HL-60 (cell line): ENCODE results near the gene TMSB10.

Experiments
- CTCF ChIP-seq: IDR thresholded peaks from one replicate; pipeline ENCODE4 v1.5.1; 2011; ENCODE audit warnings: low read length, control low read depth, inconsistent platforms; ENCODE audit not compliant: insufficient read depth
- POLR2AphosphoS5 ChIP-seq: IDR thresholded peaks from 2 replicates; pipeline ENCODE4 v1.6.1; 2012; ENCODE audit warnings: low read depth
- REST ChIP-seq: IDR thresholded peaks from 2 replicates; pipeline ENCODE4 v1.6.1; 2012; ENCODE audit warnings: low read depth; ENCODE audit not compliant: insufficient replicate concordance

GRCh38 chr2:84904151-84904550 is 1.3 kb upstream of the TMSB10 start:
- TF ChIP-seq POLR2AphosphoS5 (no peak), REST (no peak), CTCF (no peak)
